ENCODE measurements around the gene SH3GL2. TPM values are rescaled to one million over a fixed set of nuclear protein-coding genes. Genes with fewer than 3 reads are reported as not detected.

The SH3GL2 gene
- total RNA-seq, 2 donors from 2014 or later: 0.78 to 1.3 TPM

DNA sequence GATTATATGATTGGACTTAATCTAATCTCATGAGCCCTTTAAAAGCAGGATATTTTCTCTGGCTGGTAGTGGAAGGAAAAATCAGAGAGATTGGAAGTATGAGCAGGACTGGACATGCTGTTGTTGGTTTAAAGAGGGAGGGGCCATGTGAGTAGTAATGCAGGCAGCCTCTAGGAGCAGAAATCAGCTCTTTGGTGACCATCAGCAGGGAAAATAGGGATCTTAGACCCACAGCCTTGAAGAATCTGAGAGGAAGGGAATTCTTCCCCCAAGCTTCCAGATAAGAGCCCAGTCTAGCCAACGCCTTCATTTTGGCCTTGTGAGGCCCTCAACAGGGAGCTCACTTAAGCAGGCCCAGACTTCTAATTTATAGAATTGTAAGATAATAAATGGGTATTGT, 9.5 kb downstream of the SH3GL2 start:
- intact Hi-C loops (cut with DNase I): loop anchor here (10.0 kb wide), 1 partner anchor 56 kb away; no protein-coding TSS in a partner anchor
- H3K4me3 ChIP-seq: no peak overlapping the region
- H3K4me1 ChIP-seq: no peaks in the 10 kb centered on the region
- H3K9me3 ChIP-seq: no peaks in the 10 kb centered on the region
- TF ChIP-seq, protein P1, sequence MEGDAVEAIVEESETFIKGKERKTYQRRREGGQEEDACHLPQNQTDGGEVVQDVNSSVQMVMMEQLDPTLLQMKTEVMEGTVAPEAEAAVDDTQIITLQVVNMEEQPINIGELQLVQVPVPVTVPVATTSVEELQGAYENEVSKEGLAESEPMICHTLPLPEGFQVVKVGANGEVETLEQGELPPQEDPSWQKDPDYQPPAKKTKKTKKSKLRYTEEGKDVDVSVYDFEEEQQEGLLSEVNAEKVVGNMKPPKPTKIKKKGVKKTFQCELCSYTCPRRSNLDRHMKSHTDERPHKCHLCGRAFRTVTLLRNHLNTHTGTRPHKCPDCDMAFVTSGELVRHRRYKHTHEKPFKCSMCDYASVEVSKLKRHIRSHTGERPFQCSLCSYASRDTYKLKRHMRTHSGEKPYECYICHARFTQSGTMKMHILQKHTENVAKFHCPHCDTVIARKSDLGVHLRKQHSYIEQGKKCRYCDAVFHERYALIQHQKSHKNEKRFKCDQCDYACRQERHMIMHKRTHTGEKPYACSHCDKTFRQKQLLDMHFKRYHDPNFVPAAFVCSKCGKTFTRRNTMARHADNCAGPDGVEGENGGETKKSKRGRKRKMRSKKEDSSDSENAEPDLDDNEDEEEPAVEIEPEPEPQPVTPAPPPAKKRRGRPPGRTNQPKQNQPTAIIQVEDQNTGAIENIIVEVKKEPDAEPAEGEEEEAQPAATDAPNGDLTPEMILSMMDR (IDR thresholded peaks at IDR 0.05): no peak
- no peak for DNase-seq
- no peaks in the 10 kb centered on the region for H3K27me3 ChIP-seq
- H3K27ac ChIP-seq: no peak overlapping the region
- no peaks in the 10 kb centered on the region for H3K36me3 ChIP-seq (replicated peaks in 1 of 2; ENCODE audit: insufficient read depth in 1 of 2, low read depth in 2 of 2)
- WGBS, 2 donors: 54 to 73% methylated on average over 1 of the region's 1 CpG
- no peak for ATAC-seq

DNA sequence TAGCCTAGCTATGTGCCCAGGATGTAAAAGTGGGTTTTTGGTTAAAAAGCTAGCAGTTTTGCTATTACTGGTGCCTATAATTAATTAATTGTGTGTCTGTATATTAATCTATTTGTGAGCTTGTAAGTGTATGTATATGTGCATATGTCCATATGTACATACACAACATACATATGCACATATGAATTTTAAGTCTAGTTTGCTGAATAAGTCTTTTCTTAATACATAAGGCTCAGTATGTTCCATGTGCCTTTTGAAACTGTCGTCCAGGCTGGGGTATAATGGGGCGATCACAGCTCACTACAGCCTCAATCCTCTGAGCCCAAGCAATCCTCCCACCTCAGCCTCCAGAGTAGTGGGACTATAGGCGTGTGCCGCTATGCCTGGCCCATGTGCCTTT, 10.1 kb downstream of the SH3GL2 start:
- no peaks in the 10 kb centered on the region for H3K27me3 ChIP-seq
- no peak overlapping the region for H3K4me3 ChIP-seq
- TF ChIP-seq, protein P1 (IDR thresholded peaks at IDR 0.05): no peak
- no peak for DNase-seq
- H3K27ac ChIP-seq: no peak overlapping the region
- H3K36me3 ChIP-seq (replicated peaks in 1 of 2; ENCODE audit: insufficient read depth in 1 of 2, low read depth in 2 of 2): no peaks in the 10 kb centered on the region
- H3K9me3 ChIP-seq: no peaks in the 10 kb centered on the region
- intact Hi-C loops (cut with DNase I): loop anchor here (10.0 kb wide), 1 partner anchor 56 kb away; no protein-coding TSS in a partner anchor
- WGBS, 2 donors: 78 to 81% methylated on average over 4 of the region's 4 CpGs
- no peaks in the 10 kb centered on the region for H3K4me1 ChIP-seq
- no peak for ATAC-seq

DNA sequence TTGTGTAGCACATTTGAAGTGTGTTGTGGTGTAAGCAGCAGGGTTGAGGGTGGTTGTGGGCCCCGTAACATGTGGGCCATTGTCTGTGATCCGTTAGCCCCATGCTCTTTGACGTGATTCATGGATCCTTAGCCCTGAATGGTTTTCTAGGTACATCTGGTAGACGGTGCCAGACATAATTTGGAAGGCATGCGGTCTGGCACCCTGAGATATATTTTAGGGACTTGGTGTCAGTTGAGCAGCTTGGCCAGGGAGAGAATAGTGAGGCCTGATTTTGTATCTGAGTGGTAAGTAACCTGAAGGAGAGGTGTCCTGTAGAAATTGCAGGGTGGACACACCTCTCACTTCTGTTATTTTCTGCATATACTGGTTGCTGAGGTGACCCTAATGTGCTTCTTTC, 10.9 kb downstream of the SH3GL2 start:
- H3K9me3 ChIP-seq: no peaks in the 10 kb centered on the region
- no peak for TF ChIP-seq POLR2A (IDR thresholded peaks at IDR 0.05)
- TF ChIP-seq, protein P1 (IDR thresholded peaks at IDR 0.05): no peak
- ATAC-seq (no peak), DNase-seq (no peak)
- H3K36me3 ChIP-seq (replicated peaks in 1 of 2; ENCODE audit: insufficient read depth in 1 of 2, low read depth in 2 of 2): no peaks in the 10 kb centered on the region
- H3K27me3 ChIP-seq: no peaks in the 10 kb centered on the region
- no peak overlapping the region for H3K4me3 ChIP-seq
- WGBS, 2 donors: 80 to 98% methylated on average over 5 of the region's 5 CpGs
- H3K4me1 ChIP-seq: no peaks in the 10 kb centered on the region
- intact Hi-C loops (cut with DNase I): loop anchor here (10.0 kb wide), 1 partner anchor 55 kb away; no protein-coding TSS in a partner anchor
- H3K27ac ChIP-seq: no peak overlapping the region

DNA sequence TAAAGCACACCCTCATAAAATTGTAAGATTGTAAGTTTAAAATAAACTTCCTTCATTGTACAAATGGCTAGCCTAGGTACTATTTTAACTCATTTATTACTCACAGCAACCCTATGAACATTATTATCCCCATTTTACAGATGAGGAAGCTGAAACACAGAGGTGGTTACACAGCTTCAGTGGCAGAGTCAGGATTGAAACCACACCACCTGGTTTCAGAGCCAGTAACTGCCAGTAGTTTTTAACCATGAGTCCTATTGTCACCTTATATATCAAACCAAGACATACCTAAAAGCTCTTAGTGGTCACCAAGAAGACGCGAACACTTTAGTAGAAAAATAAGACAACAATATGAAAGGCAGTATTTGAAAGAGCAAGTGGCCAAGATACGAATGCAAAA, 16.1 kb downstream of the SH3GL2 start:
- Histone ChIP-seq H3K36me3 (replicated peaks in 1 of 2; ENCODE audit: insufficient read depth in 1 of 2, low read depth in 2 of 2) (no peaks in the 10 kb centered on the region), H3K4me3 (no peak overlapping the region), H3K9me3 (no peaks in the 10 kb centered on the region), H3K4me1 (no peaks in the 10 kb centered on the region), H3K27me3 (no peaks in the 10 kb centered on the region), H3K27ac (no peak overlapping the region)
- 79% methylated on average over 3 of the region's 3 CpGs for WGBS, 2 donors
- no peak for DNase-seq
- intact Hi-C loops (cut with DNase I): no loop called here
- no peak for TF ChIP-seq POLR2A (IDR thresholded peaks at IDR 0.05)
- TF ChIP-seq, protein P1 (IDR thresholded peaks at IDR 0.05): no peak
- no peak for ATAC-seq

DNA sequence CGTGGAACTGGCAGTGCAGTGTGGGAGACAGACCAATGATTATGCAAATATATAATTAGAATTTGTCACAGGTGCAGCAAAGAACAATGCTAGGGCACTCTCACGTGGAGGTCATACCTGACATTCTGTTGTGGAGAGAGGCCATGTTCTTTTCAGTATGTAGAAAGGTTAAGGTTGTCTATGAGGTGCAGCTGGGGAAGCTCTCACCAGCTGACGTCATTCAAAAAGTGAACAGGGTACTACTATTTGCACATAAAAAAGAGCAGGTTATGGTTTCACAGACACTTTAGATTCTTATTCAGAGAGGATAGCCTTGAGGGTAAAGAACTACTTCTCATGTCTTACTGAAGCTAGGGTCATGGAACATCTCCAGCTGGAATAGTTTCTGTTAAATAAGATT, 19.1 kb downstream of the SH3GL2 start:
- H3K36me3 ChIP-seq (replicated peaks in 1 of 2; ENCODE audit: insufficient read depth in 1 of 2, low read depth in 2 of 2): no peaks in the 10 kb centered on the region
- WGBS, 2 donors: 42 to 50% methylated on average over 3 of the region's 3 CpGs
- no peak for ATAC-seq
- no peaks in the 10 kb centered on the region for H3K9me3 ChIP-seq
- H3K27me3 ChIP-seq: no peaks in the 10 kb centered on the region
- no peak overlapping the region for H3K27ac ChIP-seq
- TF ChIP-seq, protein P1 (IDR thresholded peaks at IDR 0.05): no peak
- no peak for TF ChIP-seq POLR2A (IDR thresholded peaks at IDR 0.05)
- H3K4me1 ChIP-seq: no peaks in the 10 kb centered on the region
- no peak for DNase-seq
- intact Hi-C loops (cut with DNase I): no loop called here
- no peak overlapping the region for H3K4me3 ChIP-seq
